ENCODE data around the gene LHX3.

LHX3 gene

DNA sequence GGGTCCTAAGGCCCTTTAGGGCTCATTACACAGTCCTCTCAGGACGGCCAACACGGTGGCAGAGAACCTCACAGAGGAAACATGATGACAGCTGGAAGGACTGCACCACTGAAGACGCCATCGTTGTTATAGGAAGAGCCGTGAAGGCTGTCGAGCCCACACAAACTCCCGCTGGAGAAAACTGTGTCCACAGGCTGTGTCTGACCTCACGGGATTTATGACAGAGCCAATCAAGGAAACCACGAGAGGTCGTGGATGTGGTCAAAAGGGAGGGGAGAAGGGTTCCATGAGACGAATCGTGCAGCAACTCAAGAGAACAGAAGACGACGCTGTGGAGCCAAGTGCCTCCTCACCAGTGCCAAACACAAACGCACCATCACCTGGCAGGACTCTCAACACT is 28.5 kb upstream of the LHX3 start:
- TF ChIP-seq, protein P1, sequence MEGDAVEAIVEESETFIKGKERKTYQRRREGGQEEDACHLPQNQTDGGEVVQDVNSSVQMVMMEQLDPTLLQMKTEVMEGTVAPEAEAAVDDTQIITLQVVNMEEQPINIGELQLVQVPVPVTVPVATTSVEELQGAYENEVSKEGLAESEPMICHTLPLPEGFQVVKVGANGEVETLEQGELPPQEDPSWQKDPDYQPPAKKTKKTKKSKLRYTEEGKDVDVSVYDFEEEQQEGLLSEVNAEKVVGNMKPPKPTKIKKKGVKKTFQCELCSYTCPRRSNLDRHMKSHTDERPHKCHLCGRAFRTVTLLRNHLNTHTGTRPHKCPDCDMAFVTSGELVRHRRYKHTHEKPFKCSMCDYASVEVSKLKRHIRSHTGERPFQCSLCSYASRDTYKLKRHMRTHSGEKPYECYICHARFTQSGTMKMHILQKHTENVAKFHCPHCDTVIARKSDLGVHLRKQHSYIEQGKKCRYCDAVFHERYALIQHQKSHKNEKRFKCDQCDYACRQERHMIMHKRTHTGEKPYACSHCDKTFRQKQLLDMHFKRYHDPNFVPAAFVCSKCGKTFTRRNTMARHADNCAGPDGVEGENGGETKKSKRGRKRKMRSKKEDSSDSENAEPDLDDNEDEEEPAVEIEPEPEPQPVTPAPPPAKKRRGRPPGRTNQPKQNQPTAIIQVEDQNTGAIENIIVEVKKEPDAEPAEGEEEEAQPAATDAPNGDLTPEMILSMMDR (IDR thresholded peaks at IDR 0.05; ENCODE audit: control extremely low read depth, extremely low read depth, low read depth, missing control alignments) = no peak
- CTCF ChIA-PET = no interaction called here
- DNase-seq (ENCODE audit: extremely low spot score) = no peak
- POLR2A ChIA-PET = no interaction called here

DNA sequence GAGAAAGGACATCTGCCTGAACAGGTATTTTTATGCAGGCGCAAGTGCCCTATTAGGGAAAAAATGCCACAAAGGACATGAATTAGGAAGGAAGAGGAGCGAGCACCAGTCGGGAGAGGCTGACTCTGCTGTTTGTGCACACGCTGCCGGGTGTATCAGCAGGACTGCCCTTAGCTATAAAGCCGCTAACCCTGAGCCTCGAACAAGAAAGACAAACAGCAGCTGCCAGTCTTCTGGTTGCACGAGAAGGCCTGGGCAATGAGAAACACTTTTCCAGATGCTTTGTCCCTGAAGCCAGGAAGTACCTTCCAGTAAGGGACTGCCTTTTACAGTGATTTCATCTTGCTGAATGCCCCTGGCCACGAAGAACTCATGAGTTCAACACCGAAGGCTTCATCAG is 28.0 kb upstream of the LHX3 start:
- ChIA-PET POLR2A (no interaction called here), CTCF (no interaction called here)
- DNase-seq (ENCODE audit: extremely low spot score) = no peak
- TF ChIP-seq, protein P1 (IDR thresholded peaks at IDR 0.05; ENCODE audit: control extremely low read depth, extremely low read depth, low read depth, missing control alignments) = no peak

DNA sequence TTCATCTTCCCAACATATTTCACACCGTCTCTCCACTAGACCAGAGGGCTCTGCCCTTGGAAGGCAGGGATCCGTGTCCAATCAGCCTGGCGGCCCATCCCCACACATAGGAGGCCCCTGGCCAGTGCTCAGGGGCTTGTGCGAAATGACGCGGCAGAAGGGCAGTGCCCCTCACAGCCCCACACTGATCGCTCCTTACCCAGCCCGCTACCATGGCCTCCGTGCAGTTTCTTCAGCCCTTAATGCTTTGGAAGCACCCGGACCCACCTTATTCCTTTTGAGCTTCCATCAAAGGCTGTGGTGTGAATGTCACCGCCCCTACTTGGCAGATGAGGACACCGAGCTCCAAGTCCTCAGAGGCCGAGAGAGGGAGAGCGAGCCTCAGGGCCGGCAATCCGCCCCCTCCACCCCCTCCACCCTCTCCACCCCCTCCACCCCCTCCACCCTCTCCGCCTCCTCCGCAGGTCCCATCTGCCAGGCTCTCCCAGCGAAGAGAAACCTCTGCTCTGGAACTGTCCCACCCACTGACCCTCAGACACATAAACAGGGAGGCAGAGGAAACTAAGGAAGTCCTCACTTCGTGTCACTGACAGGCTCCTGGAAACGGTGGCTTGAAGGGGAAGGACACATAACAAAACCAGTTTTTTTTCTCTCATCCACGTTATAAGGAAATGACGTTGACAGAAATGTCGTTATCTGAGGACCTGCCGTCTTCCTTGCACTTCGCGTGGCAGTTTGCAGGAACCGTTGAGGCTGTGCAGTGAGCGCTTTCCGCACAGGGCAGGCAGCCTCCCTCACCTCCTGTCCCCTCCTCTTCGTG is 26.8 kb upstream of the LHX3 start:
- POLR2A ChIA-PET = no interaction called here
- DNase-seq (ENCODE audit: extremely low spot score) = no peak
- TF ChIP-seq, protein P1 (IDR thresholded peaks at IDR 0.05; ENCODE audit: control extremely low read depth, extremely low read depth, low read depth, missing control alignments) = no peak
- CTCF ChIA-PET = no interaction called here

GRCh38 chr9:136230773-136231172 is 25.8 kb upstream of the LHX3 start:
- TF ChIP-seq, protein P1 (IDR thresholded peaks at IDR 0.05; ENCODE audit: control extremely low read depth, extremely low read depth, low read depth, missing control alignments) = no peak
- DNase-seq (ENCODE audit: extremely low spot score) = no peak
- POLR2A ChIA-PET = no interaction called here
- CTCF ChIA-PET = interaction anchor here (1.0 kb wide), 1 partner anchor 60 kb away, joined by 3 read pairs; no protein-coding TSS in a partner anchor

DNA sequence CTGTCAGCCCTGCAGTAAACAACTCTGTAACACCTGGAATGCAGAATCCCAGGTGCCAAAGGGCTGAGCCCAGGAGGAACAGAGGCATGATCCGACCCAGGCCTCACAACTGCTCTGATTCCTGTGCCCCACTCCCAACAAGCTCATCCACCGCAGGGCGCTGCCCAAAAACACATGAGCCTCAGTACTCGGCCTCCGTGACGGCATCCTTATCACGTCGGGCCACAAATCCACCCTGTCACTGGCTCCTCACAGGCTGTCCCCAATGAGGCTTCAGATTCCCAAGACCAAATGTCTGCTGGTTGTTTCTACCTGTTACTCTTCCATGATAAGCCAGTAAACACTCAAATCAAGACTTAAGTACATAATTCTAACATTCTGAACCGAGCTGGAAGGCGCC is 25.4 kb upstream of the LHX3 start:
- TF ChIP-seq, protein P1 (IDR thresholded peaks at IDR 0.05; ENCODE audit: control extremely low read depth, extremely low read depth, low read depth, missing control alignments) = no peak
- DNase-seq (ENCODE audit: extremely low spot score) = no peak
- ChIA-PET POLR2A (no interaction called here), CTCF (interaction anchor here (1.0 to 6.2 kb wide), 2 partner anchors 10 to 60 kb away, joined by 3 to 36 read pairs; no protein-coding TSS in a partner anchor)

GRCh38 chr9:136229096-136230065 is 24.5 kb upstream of the LHX3 start:
- ChIA-PET CTCF (interaction anchor here (1.0 to 6.2 kb wide), 2 partner anchors 11 to 59 kb away, joined by 3 to 36 read pairs; no protein-coding TSS in a partner anchor), POLR2A (no interaction called here)
- no peak for DNase-seq (ENCODE audit: extremely low spot score)
- TF ChIP-seq, protein P1 (IDR thresholded peaks at IDR 0.05; ENCODE audit: control extremely low read depth, extremely low read depth, low read depth, missing control alignments) = no peak

Data from GM10248 (cell line).